Natural killer cell (primary cell): ENCODE data around the gene SLC6A6. TPM values are rescaled to one million over a fixed set of nuclear protein-coding genes. Genes with fewer than 3 reads are reported as not detected.

Source experiments
- ATAC-seq, 3 donors: fragments of 150-1000 bp in 2 of 3; fragments of 200-7000 bp in 1 of 3; cut with Tn5 transposase; 1 replicate in 1 of 3; 2 replicates in 2 of 3; pipeline ENCODE4 v1.10.0; 2021; ENCODE audit warnings: mild to moderate bottlenecking in 2 of 3, moderate library complexity in 2 of 3
- DNase-seq, 2 donors: peaks; one replicate each; pipeline versions ENCODE4 v3.0.0 to v3.0.0-alpha.2; 2013 to 2021; ENCODE audit warnings: mixed read lengths in 1 of 2
- H3K27ac ChIP-seq: one replicate; pipeline ENCODE4 v1.5.1; 2013; ENCODE audit warnings: mild to moderate bottlenecking, low read length
- H3K27me3 ChIP-seq: one replicate; pipeline ENCODE4 v1.6.1; 2013; ENCODE audit warnings: low read length; ENCODE audit not compliant: control insufficient read depth, insufficient read depth
- H3K36me3 ChIP-seq: one replicate; pipeline ENCODE4 v1.6.1; 2013; ENCODE audit warnings: low read length; ENCODE audit not compliant: control insufficient read depth, insufficient read depth
- H3K4me1 ChIP-seq: one replicate; pipeline ENCODE4 v1.6.1; 2013; ENCODE audit warnings: low read length; ENCODE audit not compliant: control insufficient read depth, insufficient read depth
- H3K4me3 ChIP-seq: one replicate; pipeline ENCODE4 v1.5.1; 2013; ENCODE audit warnings: low read length
- H3K9me3 ChIP-seq: one replicate; pipeline ENCODE4 v1.6.1; 2013; ENCODE audit warnings: low read length; ENCODE audit not compliant: control insufficient read depth, insufficient read depth
- H3K27ac Mint-ChIP-seq, 2 donors: one replicate each; pipeline ENCODE4 v1.8.0; 2022; ENCODE audit warnings: mild to moderate bottlenecking in 2 of 2, mixed read lengths in 2 of 2, moderate library complexity in 1 of 2
- H3K27me3 Mint-ChIP-seq, 2 donors: one replicate each; pipeline ENCODE4 v1.8.0; 2022; ENCODE audit warnings: low read depth in 2 of 2, mixed read lengths in 2 of 2
- H3K36me3 Mint-ChIP-seq: one replicate; pipeline ENCODE4 v1.8.0; 2022; ENCODE audit warnings: mixed read lengths
- H3K4me1 Mint-ChIP-seq, 2 donors: one replicate each; pipeline ENCODE4 v1.8.0; 2022; ENCODE audit warnings: mixed read lengths in 2 of 2
- H3K4me3 Mint-ChIP-seq: one replicate; pipeline ENCODE4 v1.8.0; 2022; ENCODE audit warnings: mild to moderate bottlenecking, moderate library complexity, mixed read lengths
- H3K9me3 Mint-ChIP-seq, 2 donors: one replicate each; pipeline ENCODE4 v1.8.0; 2022; ENCODE audit warnings: mixed read lengths in 2 of 2
- WGBS: methylation state at CpG from one replicate; pipeline ENCODE4 v1.1.7; 2013; ENCODE audit warnings: missing lambda C conversion rate; ENCODE audit not compliant: insufficient coverage; 5-methylcytosine and 5-hydroxymethylcytosine counted together
- intact Hi-C: fragments of 100-400 bp; cut with micrococcal nuclease; formaldehyde crosslinking; loops from one replicate; pipeline ENCODE4 v1.14.2; 2022
- total RNA-seq, 4 donors: library from RNA; stranded (reverse); fragments of 120-200 nt in 1 of 4; gene quantifications; one replicate each; pipeline versions ENCODE4 v1.2.3 to v1.2.4, GENCODE V29; 2013 to 2022
- TF ChIP-seq, protein P1 (sequence below): fragments of 200-600 bp; IDR thresholded peaks from one replicate; pipeline ENCODE4 v1.8.0; 2022; ENCODE audit warnings: antibody characterized with exemption

SLC6A6 gene
- total RNA-seq, 3 donors from 2014 or later (not counting 1 experiment from before 2014, with no cell fraction given) = 43.7 to 55.4 (median 50.1) TPM

DNA sequence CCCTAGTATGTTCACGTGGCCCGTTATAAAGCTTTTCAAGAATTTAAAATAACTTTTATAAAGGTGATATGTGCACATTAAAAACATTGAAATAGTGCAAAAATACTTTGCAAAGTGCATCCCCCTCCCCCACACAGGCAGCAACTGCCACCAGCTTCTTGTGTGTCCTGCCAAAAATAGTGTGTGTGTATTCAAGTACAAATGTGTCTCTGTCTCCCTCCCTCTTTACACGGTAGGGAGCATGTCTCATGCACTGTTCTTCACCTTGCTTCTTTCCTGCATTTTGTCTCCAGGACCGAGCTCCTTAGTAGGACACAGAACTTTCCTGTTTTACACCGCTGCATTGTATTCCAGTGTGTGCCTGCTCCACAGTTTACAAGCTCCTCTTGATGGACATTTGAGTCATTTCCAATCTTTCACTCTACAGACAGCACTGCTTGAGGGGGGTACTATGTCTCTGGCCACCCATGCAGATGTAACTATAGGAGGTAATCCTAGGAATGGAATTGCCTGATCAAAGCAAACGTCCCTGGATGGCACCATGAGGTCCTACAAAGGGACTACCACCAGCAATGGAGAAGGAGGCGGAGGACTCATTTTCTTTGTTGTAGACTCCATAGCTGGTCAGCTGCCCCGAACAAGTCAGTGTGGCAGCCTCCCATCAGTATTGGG is 52.4 kb downstream of the SLC6A6 start:
- H3K27me3 ChIP-seq = no peaks in the 10 kb centered on the region
- DNase-seq (no peak), ATAC-seq (no peak)
- no peaks in the 10 kb centered on the region for H3K4me1 ChIP-seq
- H3K4me1 Mint-ChIP-seq = no peaks in the 10 kb centered on the region
- H3K9me3 Mint-ChIP-seq = no peaks in the 10 kb centered on the region
- no peak overlapping the region for H3K4me3 ChIP-seq
- H3K27me3 Mint-ChIP-seq = no peaks in the 10 kb centered on the region
- peaks cover 8% of the 10 kb centered on the region for H3K36me3 Mint-ChIP-seq
- 92% methylated on average over 6 of the region's 8 CpGs for WGBS
- H3K4me3 Mint-ChIP-seq = no peak overlapping the region
- no peak overlapping the region for H3K27ac ChIP-seq
- intact Hi-C loops = no loop called here
- TF ChIP-seq, protein P1, sequence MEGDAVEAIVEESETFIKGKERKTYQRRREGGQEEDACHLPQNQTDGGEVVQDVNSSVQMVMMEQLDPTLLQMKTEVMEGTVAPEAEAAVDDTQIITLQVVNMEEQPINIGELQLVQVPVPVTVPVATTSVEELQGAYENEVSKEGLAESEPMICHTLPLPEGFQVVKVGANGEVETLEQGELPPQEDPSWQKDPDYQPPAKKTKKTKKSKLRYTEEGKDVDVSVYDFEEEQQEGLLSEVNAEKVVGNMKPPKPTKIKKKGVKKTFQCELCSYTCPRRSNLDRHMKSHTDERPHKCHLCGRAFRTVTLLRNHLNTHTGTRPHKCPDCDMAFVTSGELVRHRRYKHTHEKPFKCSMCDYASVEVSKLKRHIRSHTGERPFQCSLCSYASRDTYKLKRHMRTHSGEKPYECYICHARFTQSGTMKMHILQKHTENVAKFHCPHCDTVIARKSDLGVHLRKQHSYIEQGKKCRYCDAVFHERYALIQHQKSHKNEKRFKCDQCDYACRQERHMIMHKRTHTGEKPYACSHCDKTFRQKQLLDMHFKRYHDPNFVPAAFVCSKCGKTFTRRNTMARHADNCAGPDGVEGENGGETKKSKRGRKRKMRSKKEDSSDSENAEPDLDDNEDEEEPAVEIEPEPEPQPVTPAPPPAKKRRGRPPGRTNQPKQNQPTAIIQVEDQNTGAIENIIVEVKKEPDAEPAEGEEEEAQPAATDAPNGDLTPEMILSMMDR = no peak
- no peaks in the 10 kb centered on the region for H3K9me3 ChIP-seq
- no peak overlapping the region for H3K27ac Mint-ChIP-seq
- peaks cover 14% of the 10 kb centered on the region for H3K36me3 ChIP-seq

DNA sequence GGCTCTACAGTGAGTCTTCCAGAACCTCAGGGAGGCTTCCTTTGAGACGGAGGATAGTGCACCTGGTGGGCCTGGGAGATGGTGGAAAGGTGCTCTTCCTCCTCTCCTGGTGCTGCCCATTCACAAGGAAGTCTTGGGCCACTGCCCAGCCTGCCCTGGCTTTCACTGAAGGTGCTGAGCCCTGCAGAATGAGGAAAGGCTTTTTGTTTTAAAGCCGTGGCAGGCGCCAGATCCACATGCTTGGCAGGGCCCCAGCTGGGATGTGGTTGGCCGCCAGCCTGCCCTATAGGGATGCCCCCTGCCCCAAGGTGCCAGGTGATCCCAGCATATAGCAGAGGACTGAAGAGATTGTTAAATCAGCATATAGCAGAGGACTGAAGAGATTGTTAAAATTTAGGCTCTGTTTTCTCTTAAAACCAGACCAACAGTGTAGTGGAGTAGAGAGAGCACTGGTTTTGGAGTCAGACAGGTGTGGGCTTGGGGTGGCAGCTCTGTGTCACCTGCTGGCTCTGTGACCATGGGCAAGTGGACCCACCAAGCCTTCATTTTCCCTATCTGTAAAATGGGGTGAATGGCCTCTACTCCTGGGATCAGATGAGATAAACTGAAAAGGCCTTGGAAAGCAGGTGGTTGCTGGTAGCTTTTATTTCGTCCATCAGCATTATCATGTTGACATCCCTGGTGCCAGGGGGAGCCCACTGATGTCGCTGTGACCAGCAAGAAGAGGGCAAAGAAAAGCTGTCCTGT is 53.3 kb downstream of the SLC6A6 start:
- H3K27ac Mint-ChIP-seq = peak overlapping the region in 1 of 2 donors; percentile 11
- Histone ChIP-seq H3K9me3 (no peaks in the 10 kb centered on the region), H3K4me3 (no peak overlapping the region), H3K36me3 (peaks cover 6% of the 10 kb centered on the region), H3K27me3 (no peaks in the 10 kb centered on the region), H3K27ac (no peak overlapping the region), H3K4me1 (no peaks in the 10 kb centered on the region)
- H3K36me3 Mint-ChIP-seq = peaks cover 7% of the 10 kb centered on the region
- 92% methylated on average over 6 of the region's 6 CpGs for WGBS
- intact Hi-C loops = no loop called here
- TF ChIP-seq, protein P1 = no peak
- no peaks in the 10 kb centered on the region for H3K27me3 Mint-ChIP-seq
- H3K4me1 Mint-ChIP-seq = peaks cover 7 to 9% of the 10 kb centered on the region in 2 donors
- no peak overlapping the region for H3K4me3 Mint-ChIP-seq
- H3K9me3 Mint-ChIP-seq = no peaks in the 10 kb centered on the region
- DNase-seq = no peak
- ATAC-seq = no peak

DNA sequence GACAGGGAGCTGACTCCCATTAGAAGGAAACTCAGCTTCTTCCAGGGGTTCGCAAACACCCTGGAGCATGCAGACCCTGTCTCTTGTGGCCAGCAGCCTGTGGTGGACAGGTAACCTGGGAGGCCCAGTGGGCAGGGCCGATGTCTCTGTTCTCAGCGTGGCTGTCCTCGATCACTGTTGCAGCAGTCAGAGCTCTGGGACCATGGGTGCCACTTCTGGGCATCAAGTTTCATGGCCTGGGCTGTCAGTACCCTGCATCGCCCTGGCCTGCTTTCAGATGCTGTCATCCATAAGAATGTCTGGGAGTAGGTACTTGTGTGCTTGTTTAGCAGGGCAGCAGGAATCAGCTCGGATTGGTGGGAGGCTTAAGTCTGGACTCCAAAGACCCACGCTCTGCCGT is 54.4 kb downstream of the SLC6A6 start:
- Histone ChIP-seq H3K27ac (no peak overlapping the region), H3K9me3 (no peaks in the 10 kb centered on the region), H3K36me3 (no peaks in the 10 kb centered on the region), H3K27me3 (no peaks in the 10 kb centered on the region), H3K4me3 (no peak overlapping the region), H3K4me1 (peaks cover 8% of the 10 kb centered on the region)
- H3K9me3 Mint-ChIP-seq = no peaks in the 10 kb centered on the region
- WGBS = 97% methylated on average over 8 of the region's 8 CpGs
- ATAC-seq = no peak
- intact Hi-C loops = no loop called here
- TF ChIP-seq, protein P1 = no peak
- H3K27me3 Mint-ChIP-seq = no peaks in the 10 kb centered on the region
- no peaks in the 10 kb centered on the region for H3K36me3 Mint-ChIP-seq
- H3K4me1 Mint-ChIP-seq = peaks cover 7 to 10% of the 10 kb centered on the region in 2 donors
- H3K4me3 Mint-ChIP-seq = no peak overlapping the region
- no peak overlapping the region for H3K27ac Mint-ChIP-seq
- DNase-seq = no peak
